HG03060 (cell line): ENCODE measurements around the gene LCN12.

ENCODE experiments used
- ATAC-seq: cut with Tn5 transposase; IDR thresholded peaks from one replicate; pipeline ENCODE4 v1.9.1; 2021; ENCODE audit warnings: low read depth, moderate number of reproducible peaks; ENCODE audit not compliant: unreplicated experiment

Gene LCN12

DNA sequence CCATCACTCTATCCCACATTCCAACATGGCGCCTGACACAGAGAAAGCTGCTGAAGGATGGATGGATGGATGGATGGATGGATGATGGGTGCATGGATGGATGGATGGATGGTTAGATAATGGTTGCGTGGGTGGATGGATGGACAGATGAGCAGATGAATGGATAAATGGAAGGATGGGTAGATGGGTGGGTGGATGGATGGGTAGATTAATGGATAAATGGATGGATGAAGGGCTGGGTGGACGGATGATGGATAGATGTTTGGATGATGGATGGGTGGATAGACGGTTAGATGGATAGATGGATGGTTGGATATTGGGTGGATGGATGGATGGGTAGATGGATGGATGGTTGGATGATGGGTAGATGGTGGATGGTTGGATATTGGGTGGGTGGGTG is 4.5 kb downstream of the LCN12 start:
- no peak for ATAC-seq

DNA sequence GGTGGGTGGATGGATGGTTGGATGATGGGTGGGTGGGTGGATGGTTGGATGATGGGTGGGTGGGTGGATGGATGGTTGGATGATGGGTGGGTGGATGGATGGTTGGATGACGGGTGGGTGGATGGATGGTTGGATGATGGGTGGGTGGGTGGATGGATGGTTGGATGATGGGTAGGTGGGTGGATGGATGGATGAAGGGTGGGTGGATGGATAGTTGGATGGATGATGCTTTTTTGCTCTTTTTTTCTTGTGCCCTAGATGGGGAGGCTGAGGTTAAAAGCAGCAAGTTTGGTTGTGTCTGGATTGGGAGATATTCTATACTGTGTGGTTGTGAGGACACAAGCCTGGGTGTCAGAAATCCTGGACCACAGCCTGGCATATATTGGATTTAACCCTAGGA is 5.4 kb downstream of the LCN12 start:
- ATAC-seq: no peak

- no peak for ATAC-seq
Observed at GRCh38 chr9:136957901-136958300, 5.8 kb downstream of the LCN12 start.

- no peak for ATAC-seq
Observed at GRCh38 chr9:136958473-136958872, 6.4 kb downstream of the LCN12 start.

- no peak for ATAC-seq
Observed at GRCh38 chr9:136958898-136959850, 7.1 kb downstream of the LCN12 start.

- no peak for ATAC-seq
Observed at GRCh38 chr9:136960212-136960937, 8.3 kb downstream of the LCN12 start.

- ATAC-seq: no peak
Observed at GRCh38 chr9:136960938-136961275, 8.8 kb downstream of the LCN12 start.

DNA sequence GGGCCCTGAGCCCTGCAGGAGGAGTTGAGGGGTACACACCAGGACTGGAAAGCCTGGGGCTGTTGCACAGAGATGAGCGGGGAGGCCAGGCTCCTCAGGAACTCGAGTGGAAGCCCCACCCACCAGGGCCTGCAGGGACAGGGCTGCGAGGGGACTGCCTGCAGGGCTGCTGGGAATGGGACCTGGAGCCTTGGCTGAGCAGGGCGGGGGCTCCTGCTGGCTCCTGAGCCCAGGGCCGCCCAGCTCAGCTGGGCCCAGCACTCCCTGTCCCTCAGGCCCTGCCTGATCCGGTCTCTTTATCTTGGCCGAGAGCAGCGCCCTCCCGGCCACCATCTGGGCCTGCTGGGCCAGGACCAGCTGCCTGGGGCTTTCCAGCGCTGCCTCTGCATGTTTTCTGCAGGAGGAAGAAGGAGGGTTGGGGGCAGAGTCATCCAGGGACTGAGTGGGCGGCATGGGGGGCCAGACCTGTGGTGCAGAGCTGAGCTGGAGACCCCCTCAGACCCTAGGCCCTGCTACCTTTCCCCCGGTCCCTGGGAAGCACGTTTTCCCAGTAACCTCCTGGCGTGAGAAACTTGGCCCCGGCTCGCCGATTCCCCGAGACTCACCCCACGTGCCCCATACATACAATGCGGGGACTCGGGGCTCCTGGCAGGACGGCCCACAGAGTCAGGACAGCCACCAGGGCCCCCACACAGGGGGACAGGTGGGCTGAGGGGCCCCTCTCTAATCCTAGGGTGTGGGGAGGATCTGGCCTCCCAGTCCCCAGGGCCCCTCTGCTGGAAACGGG is 9.4 kb downstream of the LCN12 start:
- no peak for ATAC-seq

DNA sequence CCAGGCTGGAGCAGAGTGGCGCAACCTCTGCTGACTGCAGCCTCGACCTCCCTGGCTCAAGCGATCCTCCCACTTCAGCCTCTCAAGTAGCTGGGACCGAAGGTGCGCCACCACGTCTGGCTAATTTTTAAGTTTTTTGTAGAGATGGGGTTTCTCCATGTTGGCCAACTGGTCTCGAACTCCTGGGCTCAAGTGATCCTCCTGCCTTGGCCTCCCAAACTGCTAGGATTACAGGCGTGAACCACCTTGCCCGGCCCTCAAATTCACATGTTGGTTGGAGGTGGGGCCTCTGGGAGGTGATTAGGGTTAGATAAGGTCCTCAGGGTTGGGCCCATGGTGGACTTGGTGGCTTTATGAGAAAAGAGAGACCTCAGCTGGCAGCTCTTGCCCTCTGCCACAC is 10.1 kb downstream of the LCN12 start:
- ATAC-seq: no peak

- ATAC-seq: no peak
Observed at GRCh38 chr9:136962701-136963248, 10.7 kb downstream of the LCN12 start.

- ATAC-seq: no peak
Observed at GRCh38 chr9:136963341-136963740, 11.3 kb downstream of the LCN12 start.

DNA sequence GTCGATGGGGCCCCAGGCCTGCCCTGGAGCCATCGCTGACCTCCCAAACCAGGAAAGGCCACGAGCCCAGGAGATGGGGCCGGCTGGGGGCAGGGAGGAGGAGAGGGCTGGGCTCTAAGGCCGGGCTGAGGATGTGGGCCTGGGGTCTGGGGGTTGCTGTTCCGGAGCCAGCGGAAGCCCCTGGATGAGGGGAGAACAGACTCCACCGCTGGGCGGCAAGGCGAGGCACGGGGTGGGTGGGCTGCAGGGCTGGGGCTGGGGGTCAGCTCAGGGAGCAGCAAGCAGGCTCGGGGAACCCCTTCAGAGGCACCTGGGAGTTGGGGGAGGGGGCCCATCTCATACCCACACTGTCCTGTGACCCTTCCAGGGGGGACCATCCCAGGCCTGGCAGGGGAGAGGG is 11.7 kb downstream of the LCN12 start:
- no peak for ATAC-seq

DNA sequence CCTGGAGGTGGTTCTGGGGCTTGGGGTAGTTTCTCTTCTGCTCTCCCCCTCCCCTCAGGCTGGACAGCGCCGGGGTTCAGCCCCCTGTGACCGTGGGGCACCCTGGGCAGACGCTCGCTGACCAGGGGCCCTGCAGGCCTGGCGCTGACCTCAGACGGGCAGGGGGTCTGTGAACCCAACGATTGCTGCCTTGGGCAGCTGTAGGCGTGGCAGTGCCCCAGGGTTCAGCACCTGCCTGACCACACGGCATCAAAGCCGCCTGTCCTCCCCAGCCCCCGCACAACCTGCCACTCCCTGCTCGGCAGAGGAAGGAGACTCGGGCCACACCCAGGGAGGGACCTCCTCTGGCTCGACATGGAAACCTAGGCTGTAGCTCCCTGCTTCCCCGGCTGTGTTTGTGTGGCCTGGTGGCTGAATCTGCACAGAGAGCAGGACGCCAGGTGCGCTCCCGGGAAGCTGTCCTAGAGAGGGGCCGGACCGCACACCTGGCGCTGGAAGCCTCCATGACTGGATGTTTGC is 12.2 kb downstream of the LCN12 start:
- no peak for ATAC-seq

- no peak for ATAC-seq
Observed at GRCh38 chr9:136964833-136965422, 12.9 kb downstream of the LCN12 start.

DNA sequence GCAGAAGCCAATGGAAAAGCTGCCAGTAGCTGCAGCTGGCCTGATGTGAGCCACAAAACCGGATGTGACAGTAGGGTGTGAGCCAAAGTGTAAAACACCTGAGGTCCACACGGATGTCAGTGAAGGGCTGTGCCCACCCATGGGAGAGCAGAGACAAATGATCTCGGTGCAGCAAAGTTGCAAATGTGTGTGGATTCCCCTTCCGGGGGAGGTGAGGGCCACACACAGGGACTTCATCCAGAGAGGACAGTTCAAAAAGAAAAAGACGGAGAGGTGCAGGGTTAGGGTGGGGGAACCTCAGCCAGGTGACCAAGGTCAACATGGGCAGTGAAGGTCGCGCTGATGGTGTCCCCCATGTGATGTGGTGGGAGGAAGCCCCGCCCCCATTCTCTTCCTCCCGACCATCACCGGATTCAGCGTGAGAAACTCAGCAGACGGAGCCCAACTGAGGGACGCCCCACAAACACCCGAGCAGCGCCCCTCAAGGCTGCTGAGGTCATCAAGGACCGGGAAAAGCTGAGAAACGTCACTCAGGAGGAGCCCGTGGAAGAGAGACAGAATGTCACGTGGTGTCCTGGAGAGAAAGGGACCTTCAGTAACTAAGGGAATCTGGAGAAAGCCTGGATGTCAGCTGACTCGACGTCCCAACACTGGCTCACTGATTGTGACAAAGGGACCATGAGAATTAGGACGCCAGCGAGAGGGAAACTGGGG is 13.9 kb downstream of the LCN12 start:
- no peak for ATAC-seq

DNA sequence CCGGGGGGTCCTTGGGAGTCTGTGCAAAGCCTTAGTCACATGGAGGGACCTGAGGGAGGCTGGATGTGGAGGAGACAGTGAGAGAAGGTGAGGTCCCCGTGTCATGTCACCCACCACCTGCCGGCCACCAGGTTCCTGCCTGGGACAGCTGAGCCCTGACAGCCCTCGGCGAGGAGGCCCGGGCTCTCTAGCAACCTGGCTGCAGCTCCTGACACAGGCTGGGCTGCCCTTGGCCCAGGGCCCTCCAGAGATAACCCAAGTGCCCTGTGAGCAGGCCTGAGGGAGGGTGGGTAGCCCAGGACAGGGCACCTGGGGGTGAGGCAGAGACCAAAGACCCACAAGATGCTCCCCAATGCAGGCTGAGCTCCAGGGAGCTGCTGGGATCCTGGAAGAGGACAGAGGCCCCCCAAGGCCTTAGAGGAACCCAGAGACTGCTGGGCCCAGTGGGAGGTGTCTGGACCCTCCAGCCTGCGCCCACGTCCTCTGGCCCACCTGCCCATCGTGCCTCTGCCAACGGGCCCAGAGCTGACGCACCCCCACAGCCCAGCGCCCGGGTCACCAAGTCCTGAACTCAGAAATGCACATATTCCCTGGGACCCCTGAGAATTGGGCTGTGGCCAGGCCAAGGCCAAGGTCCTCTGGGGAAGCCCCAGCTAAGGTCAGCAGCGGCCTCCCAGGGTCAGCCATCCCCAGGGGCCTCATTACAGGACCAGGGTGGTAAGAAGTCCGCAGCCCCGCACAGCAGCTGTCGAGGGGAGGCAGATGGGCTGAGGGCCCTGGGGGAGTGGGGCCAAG is 16.5 kb downstream of the LCN12 start:
- ATAC-seq: no peak

- no peak for ATAC-seq
Observed at GRCh38 chr9:136969150-136969549, 17.1 kb downstream of the LCN12 start.

- no peak for ATAC-seq
Observed at GRCh38 chr9:136969774-136970173, 17.7 kb downstream of the LCN12 start.

- ATAC-seq: no peak
Observed at GRCh38 chr9:136970361-136970760, 18.3 kb downstream of the LCN12 start.
